Measurements from ENCODE around the gene NPB.

Gene NPB

DNA sequence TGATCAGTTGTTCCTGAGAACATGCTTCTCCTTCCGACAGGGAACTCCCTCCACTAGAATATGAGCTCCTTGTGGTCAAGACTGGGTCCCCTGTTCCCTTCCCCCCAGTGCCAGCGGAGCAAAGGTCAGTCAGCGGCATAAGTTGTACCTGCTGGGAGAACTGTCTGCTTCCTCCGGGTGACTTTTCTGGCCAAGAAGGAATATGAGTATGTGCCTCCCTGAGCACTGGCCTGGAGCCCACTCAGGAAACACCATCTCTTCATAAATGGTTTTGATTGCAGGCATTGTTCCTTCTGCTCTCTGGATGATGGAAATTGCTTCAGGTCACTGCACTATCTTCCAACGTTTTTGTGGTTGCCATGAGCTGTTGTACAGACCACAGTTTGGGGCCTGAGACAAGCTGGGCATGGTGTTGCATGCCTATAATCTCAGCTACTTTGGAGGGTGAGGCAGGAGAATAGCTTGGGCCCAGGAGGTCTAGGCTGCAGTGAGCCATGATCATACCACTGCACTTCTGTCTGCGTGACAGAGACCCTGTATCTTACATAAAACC is 38.8 kb upstream of the NPB start:
- no peak for TF ChIP-seq CTCF (IDR thresholded peaks at IDR 0.05)

DNA sequence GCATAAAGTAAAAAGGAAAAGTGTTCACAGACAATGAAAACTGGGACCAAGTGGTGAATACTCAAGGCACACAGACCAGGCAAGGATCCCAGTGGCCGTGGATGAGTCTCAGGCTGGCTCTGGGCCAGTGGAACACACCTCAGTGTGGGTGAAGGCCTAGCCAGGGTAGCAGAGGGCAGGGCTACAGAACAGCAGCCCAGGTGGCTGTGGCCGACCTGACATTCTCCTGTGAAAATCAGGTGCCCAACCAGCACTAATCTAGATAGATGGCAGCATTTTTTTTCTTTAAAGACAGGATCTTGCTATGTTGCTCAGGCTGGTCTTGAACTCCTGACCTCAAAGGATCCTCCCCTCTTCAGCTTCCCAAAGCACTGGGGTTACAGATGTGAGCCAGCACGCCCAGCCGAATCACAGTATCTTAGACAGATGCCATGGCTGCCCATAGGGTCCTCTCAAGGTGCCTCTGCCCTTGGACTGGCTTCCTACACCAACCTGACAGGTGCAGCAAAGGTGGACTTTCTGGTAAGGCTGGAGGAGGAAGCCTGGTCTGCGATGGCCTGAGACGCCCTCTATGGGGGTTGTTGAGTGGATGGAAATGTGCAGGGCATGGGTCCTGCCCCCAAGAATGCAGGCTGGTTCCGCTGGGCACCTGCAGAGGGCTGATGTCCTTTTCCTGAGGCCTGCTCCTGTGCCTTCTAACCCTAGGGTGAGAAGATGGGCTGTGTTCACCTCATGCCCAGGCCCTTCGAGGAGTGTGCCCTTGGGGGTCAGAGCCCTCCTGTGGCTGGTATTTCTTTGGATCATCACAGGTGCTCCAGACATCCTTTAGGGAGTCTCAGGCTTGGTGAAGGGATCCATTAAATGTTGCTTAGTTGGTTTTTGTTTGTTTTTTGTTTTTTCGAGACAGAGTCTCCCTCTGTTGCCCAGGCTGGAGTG is 37.9 kb upstream of the NPB start:
- no peak for TF ChIP-seq CTCF (IDR thresholded peaks at IDR 0.05)

DNA sequence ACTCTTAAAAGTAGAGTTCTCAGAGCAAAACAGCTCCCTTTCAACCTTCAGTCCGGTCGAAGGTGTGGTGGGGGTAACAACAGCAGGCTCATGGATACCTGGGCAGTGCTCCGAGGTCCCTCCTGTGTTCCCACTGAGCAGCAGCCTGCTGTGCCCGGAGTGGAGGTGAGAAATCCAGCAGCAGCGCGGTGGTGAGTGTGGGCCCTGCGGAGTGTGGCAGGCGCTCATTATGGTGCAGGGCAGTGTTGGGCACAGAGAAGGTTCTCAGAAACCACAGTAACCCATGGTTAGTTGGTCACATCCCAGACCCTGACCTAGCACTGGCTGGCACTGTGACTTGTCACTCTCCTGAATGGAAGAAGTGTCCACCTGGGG is 36.7 kb upstream of the NPB start:
- TF ChIP-seq CTCF (IDR thresholded peaks at IDR 0.05): no peak

DNA sequence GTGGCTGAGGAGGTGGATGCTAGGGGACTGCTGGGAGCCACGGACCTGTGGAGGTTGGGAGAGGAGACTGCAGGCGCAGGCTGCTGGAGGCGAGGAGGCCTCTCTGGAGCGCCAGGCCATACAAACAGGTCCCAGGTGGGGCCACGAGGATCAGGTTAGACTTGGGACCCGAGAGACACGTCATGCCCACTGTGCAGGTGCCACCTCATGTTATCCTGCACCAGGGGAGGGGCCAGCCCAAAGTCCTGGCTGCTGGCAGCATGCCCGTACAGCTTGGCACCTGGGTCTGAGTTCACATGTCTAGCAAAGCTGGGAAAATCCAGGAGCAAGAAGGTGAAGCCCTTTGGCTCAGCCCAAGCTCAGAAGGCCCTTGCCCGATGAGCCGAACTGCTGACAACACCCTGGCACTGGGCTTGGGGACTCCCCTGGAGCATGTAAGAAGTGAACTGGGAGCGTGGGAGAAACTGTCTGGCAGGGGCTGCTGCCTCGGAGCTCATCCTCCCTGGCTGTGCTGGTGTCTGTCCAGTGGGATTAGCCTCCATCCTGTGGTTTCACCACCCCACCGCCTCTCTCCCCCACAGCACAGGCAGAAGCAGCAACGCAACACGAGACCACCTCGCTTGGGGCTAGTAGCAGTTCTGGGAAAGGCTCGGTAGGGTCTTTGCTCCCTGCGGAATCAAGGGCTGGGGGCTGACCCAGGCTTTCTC is 36.2 kb upstream of the NPB start:
- TF ChIP-seq CTCF (IDR thresholded peaks at IDR 0.05): no peak

DNA sequence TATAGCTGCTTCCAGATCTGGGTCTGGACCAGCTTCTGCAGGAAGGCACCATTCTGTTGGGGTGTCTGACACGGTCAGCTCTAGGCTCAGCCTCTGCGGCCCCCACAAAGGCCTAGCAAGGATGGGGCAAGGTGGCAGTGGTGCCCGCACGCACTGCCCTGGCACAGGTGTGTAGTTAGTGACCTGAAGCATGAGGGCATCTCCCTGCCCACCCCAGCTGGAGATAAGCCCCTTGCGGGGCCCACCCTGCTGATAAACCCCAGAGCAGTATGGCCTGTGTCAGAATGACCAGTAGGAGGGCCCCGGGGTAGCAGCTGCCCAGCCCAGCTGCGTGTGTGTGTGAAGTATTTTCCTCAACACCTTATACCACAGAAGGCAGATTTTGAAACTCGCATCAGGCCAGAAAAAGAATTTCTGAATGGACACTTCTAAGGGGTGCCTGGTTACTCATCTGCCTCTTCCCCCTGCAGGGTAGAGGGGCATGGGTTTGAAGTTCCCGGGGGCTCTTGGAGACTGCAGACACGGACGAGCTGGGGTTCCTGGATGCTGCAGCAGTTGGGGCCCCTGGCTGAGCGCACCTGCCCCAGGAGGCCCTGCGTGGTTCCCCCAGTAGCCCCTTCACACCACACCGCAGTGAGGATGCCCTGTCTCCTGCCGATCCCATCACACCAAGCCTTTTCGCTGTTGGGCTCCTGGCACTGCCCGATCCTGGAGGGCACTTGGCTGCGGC is 35.4 kb upstream of the NPB start:
- TF ChIP-seq CTCF (IDR thresholded peaks at IDR 0.05): no peak

- no peak for TF ChIP-seq CTCF (IDR thresholded peaks at IDR 0.05)
These were observed 34.7 kb upstream of the NPB start for GRCh38 chr17:81867170-81867990.

All from LNCAP (cell line).